Activated gamma-delta T cell treated with anti-CD3 and anti-CD28 coated beads, Interleukin-2, amount 50 U/mL, for 16 hours (primary cell): ENCODE data around the gene GNG12.

Experiments used
- DNase-seq: peaks from one replicate; pipeline ENCODE4 v3.0.0-alpha.2; 2020; ENCODE audit warnings: low read depth

GNG12 gene

DNA sequence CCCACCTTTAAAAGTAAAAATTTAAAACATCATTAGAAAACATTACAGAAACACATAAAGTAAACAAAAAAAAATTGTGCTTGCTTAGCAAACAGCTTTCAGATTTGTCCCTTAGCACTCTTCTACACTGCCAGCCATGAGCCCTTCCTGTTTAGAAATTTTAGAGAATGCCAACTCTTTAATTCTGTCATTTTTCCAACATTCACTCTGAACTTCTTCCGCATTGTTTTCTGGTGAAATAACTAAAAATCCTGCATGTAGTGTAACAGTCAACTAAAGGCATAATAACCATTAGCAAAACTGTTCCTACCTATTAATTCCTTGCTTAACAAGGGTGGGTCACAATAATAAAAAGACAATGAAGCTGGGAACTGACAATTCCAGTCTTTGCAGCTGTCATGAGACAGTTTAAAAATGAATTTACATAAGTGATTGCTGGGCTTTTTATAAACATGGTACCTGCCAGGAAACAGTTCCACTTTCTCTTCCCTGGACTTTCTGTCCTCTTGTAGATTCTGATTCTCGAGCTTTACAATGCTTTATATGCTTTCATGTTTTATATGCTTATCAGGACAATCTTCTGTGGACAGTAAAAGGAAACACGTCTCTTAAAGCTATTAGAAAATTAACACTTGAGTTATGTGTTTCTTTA lies 19.0 kb downstream of the GNG12 start:
- no peak for DNase-seq

DNA sequence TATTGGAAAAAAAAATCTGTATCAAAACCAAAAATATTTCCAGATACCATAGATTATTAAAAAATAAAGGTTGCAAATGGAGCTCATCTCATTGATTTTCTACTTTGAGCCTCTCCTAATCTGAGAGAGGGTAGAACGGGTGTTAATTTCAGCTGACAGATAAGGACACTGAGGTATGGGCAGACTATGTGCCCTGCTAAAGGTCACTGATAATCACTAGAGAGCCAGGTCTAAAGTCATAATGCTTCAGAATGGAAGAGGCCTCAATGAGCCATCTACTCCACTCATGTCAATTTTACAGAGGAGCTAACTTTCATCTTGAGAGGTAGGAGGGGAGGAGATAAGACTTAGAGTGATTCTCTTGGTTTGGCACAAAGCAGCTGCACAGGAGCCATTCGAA lies 21.0 kb downstream of the GNG12 start:
- DNase-seq, result no peak

DNA sequence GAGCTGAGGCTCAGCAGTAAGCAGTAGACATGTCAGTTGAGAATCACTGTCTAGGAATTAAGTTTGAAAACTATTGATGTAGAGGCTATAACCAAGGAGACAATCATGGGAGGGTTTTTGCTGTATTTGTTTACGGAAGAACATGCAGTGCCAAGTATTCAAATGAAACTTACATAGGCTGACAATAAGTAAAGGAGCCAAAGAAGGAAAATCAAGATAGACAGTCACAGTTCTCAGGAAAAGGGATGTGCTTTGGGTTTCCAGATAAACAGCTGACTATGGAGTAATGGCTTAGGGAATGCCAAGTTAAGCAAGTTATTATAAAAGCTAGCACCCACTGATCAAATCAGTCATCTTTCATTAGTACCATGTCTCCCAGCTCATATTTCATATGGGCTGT lies 21.5 kb downstream of the GNG12 start:
- no peak for DNase-seq

DNA sequence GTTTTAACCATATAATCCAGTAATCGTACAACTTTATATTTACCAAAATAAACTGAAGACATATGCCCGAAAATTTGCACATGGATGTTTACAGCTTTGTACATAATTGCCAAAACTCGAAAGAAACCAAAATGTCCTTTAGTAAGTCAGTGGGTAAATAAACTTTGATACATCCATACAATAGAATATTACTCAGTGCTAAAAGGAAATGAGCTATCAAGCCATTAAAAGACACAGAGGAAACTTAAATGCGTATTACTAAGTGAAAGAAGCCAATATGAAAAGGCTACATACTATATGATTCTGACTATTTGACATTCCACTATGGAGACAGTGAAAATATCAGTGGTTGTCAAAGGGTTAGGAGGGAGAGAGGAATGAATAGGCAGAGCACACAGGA lies 23.4 kb downstream of the GNG12 start:
- DNase-seq, result no peak

DNA sequence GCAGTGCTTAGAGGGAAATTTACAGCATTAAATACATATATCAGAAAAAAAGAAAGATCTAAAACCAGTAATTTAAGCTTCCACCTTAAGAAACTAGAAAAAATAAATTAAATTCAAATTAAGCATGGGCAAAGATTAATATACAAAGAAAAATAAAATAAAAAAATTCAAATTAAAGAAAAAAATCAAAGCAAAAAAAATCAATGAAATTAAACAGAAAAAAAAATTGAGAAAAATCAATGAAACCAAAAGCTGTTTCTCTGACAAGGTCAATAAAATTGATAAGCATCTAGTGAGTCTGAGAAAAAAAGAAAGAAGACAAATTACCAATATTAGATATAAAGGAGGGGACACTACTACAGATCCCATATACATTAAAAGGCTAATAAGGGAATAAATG lies 26.0 kb downstream of the GNG12 start:
- no peak for DNase-seq

DNA sequence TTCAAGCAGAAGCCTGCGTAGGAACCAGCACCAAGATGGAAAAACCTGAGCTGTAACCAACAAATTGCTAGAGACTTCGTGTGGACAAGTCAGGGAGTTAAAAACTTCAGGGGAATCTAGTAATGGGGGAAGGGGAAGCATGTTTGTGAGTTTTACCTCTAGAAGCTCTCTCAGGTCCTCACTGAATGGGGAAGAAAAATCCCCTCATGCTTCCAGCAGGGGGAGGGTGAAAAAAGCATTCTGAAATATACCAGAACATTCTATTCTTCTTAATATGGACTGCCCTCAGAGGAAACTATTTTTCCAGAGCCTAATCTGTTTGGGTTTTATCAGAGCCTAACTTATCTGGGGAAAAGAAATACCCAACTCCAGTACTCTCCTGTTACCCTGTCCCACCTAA lies 28.6 kb downstream of the GNG12 start:
- no peak for DNase-seq

DNA sequence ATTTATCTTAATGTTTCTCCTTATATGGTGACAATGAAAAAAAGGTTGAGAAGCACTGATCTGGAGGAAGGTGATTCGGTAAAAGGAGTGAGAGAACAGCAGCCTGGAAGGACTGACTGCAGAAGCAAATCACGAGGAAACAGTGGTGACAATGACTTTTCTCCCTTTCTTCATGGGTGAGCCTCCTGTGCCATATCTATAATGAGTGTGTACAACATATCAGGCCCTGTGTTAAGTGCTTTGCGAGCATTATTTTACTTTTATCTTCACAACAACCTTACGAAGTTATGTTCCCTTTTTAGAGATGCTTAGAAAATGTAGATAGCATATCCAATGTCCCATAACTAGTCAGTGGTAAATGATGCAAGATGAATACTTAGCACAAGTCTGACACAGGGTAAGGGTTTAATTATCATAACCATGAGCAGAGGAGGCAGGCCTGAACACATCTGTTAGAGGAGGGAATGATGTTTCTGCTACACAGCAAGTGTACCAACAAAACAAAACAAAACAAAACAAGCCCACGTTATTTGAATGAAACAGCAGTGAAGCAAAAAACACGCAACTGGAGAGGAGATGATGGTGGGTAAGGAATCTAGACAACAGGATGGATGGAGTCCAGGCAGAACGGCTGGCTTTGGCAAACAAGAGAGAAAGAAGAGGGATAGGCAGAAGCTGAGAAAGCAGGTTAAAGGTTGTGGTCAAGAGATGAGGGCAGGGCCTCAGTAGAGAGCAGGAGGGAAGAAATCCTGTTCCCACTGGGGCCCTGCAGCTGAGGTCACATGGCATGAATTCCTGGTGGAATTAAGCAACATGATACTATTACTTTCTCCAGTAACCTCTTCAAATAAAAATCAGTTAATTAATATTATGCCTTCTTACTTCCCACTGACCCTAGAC lies 29.6 kb downstream of the GNG12 start:
- no peak for DNase-seq

DNA sequence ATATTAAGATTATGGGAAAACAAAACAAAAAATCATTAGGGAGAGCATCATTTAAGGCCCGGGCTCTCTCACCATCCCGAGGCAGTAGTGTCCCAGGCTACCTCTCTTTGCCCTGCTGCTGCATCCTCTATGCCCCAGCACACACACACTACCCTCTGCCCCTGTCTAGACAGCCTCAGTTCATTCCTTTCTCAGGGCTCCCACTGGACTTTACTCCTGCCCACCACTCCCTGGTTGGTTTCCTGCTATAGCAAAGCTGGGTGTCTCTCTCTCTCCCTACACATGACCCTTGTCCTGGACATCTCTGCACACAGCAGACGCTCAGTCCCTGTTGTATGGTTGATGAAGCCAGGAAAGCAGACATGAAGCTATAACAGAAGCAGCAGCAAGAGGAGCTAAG lies 30.7 kb downstream of the GNG12 start:
- no peak for DNase-seq

DNA sequence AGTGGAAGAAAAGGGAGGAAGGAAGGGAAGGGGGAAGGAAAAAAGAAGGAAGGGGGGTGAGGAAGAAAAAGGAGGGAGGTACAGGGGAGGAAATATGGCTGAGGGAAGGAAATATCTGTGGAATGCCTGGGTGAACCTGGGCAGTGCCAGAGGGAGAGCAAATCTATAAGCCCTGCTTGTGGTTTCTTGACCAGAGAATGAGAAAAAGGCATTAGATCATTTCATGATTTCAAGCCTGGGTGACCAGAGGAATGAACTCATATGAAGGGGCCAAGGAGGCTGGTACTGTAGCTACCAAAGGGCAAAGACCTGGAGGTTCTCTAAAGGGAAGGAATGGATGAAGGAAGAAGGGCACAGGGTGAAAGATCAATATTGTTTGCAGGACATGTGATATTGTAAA lies 31.4 kb downstream of the GNG12 start:
- no peak for DNase-seq

DNA sequence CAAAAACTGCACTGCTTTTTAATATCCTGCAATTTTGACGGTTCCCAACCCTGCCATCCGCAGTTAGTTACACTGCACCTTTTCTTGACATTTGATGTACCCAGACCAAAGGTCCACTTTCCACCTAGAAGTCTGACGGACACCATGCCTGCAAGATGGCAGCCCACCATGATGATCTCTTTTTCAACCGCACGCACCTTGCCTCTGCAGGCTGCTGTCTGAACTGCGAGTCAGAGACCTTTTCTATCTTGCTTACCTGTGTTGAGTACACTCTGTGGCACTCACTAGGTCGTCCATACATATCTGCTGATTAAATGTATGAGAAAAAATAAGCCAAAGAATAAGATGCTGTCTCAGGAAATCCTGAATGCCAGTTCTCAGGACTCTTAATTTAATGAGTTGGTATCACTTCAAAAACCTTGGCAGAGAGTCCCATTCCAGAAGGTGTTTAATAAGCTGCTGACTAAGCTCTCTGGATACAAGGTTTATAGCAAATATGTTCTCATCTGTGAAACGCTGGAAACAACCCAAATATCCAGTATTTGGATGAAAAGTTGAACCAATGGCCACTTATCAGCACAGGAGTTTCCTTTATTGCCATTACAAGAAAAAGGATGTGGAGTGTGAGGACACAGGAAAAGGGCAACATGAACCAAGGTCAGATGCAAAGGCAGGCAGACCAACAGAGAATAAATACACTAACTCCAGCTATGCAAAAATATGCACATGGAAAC lies 37.9 kb downstream of the GNG12 start:
- no peak for DNase-seq

DNA sequence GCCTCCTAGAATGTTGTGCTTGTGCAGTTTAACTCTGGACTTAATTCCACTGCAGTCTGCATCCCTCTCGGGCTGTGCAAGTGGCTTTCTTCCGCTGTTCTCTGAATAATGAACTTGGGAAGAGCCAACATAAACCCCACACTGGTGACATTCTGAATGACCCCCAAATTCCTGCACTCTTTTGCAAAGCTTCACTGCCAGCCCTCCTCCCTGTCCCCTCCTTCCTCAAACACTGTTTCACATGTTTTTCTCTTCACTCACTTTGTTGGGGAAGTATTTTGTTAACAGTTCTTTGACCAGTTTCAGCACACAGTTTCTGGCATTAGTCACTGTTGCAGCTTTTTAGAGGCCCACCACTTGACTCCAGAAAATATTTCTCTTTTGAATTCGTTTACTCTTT lies 39.7 kb downstream of the GNG12 start:
- DNase-seq, result no peak

DNA sequence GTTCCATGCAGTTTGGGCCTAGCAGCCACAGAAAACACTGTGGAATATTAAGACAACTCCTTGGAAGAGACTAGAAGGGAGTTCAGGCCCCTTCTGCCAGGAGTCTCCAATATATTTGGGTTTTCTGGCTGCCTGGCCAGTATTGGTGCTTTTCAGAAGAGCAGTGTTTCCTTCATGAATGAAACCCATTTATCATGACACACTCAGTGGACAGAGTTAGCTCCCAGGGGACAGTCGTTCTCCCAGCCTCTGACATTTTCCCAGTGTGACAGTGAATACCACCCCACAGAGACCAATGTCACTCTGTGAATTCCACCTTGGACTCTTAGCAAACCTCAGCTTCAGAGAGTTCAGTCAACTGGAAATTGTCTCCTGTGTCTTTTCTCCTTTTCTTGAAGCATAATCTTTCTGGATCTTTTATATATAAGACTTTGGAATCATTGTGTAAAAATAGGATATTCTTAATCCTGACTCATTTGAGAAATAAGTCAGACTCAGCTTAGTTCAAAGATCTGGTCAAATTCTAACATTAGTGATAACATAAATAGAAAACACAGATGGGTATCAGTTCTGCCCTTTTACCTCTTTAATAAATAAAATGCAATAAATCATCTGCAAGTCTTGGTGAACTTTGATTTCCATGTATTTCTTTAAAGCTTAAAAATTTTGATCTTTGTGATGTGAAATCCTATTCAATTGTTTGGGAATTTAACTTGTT lies 40.4 kb downstream of the GNG12 start:
- no peak for DNase-seq

DNA sequence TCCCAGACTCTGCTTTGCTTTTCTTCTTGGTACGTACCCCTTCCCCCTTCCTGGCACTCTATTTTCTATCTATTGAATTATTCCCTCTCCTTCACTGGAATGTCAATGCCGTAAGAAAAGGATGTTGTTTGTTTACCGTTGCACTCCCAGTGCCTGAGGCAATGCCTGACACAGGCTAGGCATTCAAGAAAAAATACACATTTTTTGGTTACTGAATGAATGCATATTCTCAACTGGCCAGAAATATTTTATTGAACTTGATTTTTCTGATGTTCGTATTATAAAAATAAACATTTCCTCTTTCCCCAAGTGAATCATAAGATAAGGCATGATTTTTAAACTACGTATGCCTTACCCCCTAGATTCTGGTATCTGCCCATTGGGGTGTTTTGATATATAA lies 41.2 kb downstream of the GNG12 start:
- no peak for DNase-seq

DNA sequence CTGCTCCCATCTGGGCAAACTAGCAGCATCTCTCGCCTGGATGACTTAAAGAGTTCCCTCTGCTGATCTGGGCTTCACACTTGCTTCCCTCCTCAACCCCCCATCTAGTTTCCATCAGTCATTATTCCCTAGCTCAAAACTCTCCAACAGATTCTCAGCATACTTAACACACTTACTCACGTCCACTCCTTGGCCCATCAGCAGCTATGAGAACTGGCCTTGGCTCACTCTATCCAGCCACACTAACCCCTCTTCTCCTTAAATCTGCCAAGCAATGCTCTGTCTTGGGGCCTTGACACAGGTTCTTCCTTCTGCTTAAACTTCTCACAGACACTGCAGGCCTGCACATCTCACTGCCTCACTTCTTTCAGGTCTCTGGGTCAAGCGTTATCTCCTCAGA lies 41.6 kb downstream of the GNG12 start:
- no peak for DNase-seq

DNA sequence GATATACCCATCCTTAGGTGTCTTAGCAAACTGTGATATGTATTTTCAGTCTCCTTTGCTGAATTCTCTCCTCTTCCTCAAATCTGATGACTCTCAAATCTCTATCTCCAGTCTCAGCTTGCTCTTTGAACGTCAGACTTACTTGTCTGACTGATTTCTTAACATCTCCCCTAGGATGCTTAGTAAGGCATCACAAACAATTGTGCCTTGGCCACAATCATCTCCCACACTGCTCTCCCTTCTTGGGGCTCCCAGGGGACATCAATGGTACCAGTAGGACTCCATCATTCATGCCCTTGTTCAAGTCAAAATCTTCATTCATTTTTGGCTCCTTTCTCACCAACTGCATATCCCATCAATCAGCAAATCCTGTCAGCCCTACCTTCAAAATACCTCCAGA lies 42.0 kb downstream of the GNG12 start:
- no peak for DNase-seq

DNA sequence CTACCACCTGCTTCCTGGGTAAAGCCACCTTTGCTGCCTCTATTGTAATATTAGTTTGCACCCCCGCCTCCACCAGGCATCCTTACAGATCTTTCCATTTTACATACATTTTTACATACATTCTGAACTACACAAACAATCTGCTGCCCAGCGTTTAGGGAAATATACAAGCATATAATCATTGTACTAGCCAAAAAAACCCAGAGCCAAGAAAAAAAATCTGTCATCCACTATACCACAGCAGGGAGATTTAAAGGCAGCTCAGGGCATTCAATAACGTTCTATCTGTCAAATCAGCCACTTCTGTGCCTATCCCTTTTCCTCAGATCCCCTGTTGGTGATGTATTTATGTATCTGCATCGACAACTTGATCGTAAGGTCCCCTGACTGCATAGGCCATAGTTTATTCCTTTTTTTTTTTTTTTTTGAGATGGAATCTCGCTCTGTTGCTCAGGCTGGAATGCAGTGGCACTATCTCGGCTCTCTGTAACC lies 43.0 kb downstream of the GNG12 start:
- no peak for DNase-seq

DNA sequence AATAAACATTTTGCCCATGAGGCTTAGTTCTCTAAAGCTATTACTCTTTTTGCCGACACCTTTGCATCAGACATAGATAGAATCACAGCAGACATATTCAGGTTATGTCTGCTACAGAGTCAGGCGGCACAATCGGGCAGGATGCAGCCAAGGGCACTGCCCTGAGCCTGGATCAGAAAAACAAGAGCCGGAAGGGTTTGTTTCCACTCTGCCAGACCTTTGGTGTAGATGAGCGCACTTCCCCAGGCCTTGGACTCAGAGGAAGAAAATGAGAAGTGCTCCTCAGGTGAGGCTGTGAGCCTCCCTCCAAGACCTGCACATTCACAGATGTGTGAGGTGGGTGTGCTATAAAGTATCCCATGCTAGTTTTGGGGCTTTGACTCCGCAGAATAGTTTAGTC lies 43.7 kb downstream of the GNG12 start:
- no peak for DNase-seq

DNA sequence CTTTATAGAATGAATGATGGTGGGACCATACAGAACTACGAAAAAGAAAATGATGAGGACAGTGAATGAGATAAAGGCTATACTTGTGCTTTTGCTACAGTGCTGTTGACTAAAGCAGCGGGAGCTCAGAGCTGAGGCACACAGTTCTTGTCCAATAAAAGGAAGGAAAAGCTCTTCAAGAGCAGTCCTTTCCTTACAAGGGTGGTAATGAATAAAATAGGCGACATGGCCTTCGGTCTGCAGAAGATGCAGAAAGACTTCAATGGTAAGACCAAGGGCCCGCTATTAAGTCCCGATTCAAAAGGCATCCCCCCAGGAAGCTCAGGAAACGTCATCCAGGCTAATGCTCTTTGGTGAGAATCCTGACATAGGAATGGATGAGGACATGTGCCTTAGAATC lies 44.4 kb downstream of the GNG12 start:
- DNase-seq, result no peak

DNA sequence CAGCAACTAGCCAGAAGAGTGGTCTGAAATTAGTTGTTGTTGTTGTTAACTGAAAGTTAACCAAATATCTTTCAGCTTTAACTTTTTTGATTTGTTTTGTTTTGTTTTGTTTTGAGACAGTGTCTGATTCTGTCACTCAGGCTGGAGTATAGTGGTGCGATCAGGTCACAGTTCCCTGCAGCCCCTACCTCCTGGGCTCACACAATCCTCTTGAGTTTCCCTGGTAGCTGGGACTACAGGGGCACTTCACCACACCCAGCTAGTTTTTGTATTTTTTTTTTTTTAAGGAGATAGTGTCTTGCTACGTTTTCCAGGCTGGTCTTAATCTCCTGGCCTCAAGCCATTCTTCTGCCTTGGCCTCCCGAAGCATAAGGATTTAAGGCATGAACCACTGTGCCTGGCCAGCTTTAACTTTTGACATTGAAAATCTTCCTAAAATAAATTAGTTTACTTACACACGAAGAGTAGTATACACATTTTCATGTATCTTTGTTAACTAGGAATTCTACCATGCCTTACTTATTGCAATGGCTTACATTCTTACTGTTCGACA lies 45.0 kb downstream of the GNG12 start:
- no peak for DNase-seq

DNA sequence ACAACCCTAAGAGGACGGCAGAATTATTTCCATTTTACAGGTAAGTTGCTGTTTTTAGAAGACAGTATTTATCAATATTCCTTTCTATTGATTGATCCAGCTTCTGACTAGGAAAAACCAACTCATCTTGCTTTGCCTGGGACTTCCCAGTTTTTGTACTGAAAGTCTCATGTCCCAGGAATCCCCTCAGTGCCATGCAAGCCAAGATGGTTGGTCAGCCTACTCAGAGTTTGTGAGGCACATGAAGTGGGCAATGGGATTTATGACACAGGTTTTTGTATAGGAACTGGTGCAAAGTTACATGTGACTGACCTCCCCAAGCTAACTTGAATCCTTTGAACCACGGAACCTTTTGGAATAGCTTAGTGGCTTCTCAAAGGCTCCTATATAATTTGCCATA lies 45.5 kb downstream of the GNG12 start:
- DNase-seq, result no peak

DNA sequence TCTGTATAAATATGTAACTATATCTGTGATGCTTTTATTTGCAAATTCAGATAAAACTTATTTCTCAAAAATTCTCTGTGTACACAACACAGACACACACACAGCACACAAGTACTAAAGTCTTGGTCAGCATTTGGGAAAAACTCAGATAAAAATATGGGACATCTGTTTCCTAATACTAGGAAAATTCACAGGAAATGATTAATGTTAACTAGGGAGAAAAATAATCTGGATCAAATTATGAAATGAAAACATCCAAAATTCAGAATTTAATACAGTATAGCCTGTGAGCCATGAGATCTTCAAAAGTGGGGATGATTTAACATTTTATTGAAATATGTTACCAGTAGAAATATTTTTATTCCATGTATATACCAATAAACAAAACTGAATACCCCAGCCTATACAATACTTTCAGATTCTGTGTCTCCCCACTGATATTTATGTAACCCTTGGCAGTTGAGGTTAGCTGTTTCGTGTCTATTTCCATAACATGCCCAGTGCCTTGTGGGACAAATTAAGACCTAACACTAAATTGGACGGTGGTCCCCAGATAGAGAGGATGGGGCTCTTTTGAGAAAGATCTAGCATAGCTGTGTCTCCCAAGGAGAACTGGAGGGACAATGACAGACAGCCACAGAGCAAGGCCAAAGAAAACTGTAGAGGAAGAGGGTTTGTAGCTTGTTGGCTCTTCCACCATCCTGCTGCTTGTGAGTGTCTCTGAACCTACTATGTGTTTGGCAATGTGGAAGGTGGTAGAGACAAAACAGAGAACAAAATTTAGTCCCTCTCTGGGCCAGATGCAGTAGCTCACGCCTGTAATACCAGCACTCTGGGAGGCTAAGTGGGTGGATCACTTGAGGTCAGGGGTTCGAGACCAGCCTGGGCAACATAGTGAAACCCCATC lies 47.2 kb downstream of the GNG12 start:
- no peak for DNase-seq
